ENCODE data around the gene NUDT7. TPM values are rescaled to one million over a fixed set of nuclear protein-coding genes. Genes with fewer than 3 reads are reported as not detected.

NUDT7 gene
- total RNA-seq, 1 experiment from 2014 or later = 6.7 TPM

DNA sequence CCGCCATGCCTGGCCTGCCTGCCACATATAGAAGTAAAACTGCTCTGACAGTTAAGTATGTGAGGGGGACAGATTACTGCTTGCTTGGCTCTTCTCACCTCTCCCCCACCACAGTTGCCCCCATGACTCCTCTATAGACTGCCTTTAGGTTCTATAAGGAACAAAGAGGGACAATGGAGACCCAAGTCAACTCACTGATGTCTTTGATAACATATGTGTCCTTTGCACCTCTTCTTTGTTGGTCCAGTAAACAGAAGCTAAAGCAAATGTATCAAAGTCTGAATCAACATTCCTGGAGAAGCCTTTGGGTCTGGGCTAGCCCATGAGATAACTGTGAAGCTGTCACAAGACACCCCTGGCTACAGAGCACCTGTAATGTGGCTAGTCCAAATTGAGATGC is 27.1 kb downstream of the NUDT7 start:
- Mint-ChIP-seq H3K27me3 (ENCODE audit: insufficient read depth, unreplicated experiment) (peaks cover 44% of the 10 kb centered on the region), H3K4me3 (ENCODE audit: unreplicated experiment) (no peak overlapping the region), H3K4me1 (ENCODE audit: insufficient read depth, unreplicated experiment) (no peaks in the 10 kb centered on the region), H3K9me3 (ENCODE audit: unreplicated experiment) (no peaks in the 10 kb centered on the region), H3K27ac (ENCODE audit: low read depth, unreplicated experiment) (no peak overlapping the region), H3K36me3 (ENCODE audit: insufficient read depth, unreplicated experiment) (no peaks in the 10 kb centered on the region)
- intact Hi-C loops (cut with micrococcal nuclease) = no loop called here
- ChIA-PET POLR2A (no interaction called here), CTCF (interaction anchor here (0.6 kb wide), 1 partner anchor 36 kb away, joined by 3 read pairs; no protein-coding TSS in a partner anchor)
- TF ChIP-seq, protein P1, sequence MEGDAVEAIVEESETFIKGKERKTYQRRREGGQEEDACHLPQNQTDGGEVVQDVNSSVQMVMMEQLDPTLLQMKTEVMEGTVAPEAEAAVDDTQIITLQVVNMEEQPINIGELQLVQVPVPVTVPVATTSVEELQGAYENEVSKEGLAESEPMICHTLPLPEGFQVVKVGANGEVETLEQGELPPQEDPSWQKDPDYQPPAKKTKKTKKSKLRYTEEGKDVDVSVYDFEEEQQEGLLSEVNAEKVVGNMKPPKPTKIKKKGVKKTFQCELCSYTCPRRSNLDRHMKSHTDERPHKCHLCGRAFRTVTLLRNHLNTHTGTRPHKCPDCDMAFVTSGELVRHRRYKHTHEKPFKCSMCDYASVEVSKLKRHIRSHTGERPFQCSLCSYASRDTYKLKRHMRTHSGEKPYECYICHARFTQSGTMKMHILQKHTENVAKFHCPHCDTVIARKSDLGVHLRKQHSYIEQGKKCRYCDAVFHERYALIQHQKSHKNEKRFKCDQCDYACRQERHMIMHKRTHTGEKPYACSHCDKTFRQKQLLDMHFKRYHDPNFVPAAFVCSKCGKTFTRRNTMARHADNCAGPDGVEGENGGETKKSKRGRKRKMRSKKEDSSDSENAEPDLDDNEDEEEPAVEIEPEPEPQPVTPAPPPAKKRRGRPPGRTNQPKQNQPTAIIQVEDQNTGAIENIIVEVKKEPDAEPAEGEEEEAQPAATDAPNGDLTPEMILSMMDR (IDR thresholded peaks at IDR 0.05; ENCODE audit: unreplicated experiment) = no peak
- DNase-seq (ENCODE audit: unreplicated experiment) = no peak
- no TSS peak for BruUV-seq (replicated peaks)

DNA sequence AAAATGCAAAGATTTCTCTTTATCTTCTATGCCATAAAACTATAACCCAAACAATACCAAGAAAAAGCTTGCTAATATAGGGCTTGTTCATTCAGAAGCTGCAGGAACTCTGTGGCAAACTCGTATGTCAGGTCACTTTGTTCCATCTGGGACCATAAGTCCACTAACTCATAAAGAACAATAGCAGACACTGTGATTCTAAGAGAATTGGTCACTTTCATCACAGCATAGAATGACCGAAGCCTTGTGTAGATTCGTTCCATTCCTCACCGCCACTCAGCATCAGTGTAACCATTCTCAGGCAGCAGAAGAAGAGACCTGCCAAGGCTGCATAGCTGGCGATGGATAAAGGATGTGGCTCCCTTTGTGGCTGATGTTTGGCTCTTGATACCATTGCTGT is 35.7 kb downstream of the NUDT7 start:
- DNase-seq (ENCODE audit: unreplicated experiment) = no peak
- H3K27me3 Mint-ChIP-seq (ENCODE audit: insufficient read depth, unreplicated experiment) = no peaks in the 10 kb centered on the region
- TF ChIP-seq, protein P1 (IDR thresholded peaks at IDR 0.05; ENCODE audit: unreplicated experiment) = no peak
- H3K27ac Mint-ChIP-seq (ENCODE audit: low read depth, unreplicated experiment) = no peak overlapping the region
- peaks cover 5% of the 10 kb centered on the region for H3K9me3 Mint-ChIP-seq (ENCODE audit: unreplicated experiment)
- H3K4me3 Mint-ChIP-seq (ENCODE audit: unreplicated experiment) = no peak overlapping the region
- H3K4me1 Mint-ChIP-seq (ENCODE audit: insufficient read depth, unreplicated experiment) = peaks cover 5% of the 10 kb centered on the region
- ChIA-PET CTCF (interaction anchor here (0.7 kb wide), 2 partner anchors 24 to 123 kb away, joined by 3 read pairs; no protein-coding TSS in a partner anchor), POLR2A (no interaction called here)
- H3K36me3 Mint-ChIP-seq (ENCODE audit: insufficient read depth, unreplicated experiment) = no peaks in the 10 kb centered on the region
- intact Hi-C loops (cut with micrococcal nuclease) = no loop called here
- BruUV-seq (replicated peaks) = no TSS peak

DNA sequence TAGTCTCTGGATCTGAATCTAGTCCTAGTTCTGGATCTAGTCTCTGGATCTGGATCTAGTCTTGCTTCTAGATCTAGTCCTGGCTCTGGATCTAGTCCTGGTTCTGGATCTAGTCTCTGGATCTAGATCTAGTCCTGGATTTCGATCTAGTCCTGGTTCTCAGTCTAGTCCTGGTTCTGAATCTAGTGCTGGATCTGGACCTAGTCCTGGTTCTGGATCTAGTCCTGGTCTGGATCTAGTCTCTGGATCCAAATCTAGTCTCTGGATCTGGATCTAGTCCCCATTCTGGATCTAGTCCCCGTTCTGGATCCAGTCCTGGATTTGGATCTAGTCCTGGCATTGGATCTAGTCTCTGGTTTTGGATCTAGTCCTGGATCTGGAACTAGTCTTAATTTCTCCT is 36.2 kb downstream of the NUDT7 start:
- Mint-ChIP-seq H3K4me1 (ENCODE audit: insufficient read depth, unreplicated experiment) (peaks cover 5% of the 10 kb centered on the region), H3K9me3 (ENCODE audit: unreplicated experiment) (peaks cover 5% of the 10 kb centered on the region), H3K27ac (ENCODE audit: low read depth, unreplicated experiment) (no peak overlapping the region), H3K27me3 (ENCODE audit: insufficient read depth, unreplicated experiment) (no peaks in the 10 kb centered on the region), H3K36me3 (ENCODE audit: insufficient read depth, unreplicated experiment) (no peaks in the 10 kb centered on the region), H3K4me3 (ENCODE audit: unreplicated experiment) (no peak overlapping the region)
- POLR2A ChIA-PET = no interaction called here
- TF ChIP-seq, protein P1 (IDR thresholded peaks at IDR 0.05; ENCODE audit: unreplicated experiment) = no peak
- intact Hi-C loops (cut with micrococcal nuclease) = no loop called here
- BruUV-seq (replicated peaks) = no TSS peak
- CTCF ChIA-PET = interaction anchor here (0.7 kb wide), 2 partner anchors 24 to 123 kb away, joined by 3 read pairs; no protein-coding TSS in a partner anchor
- DNase-seq (ENCODE audit: unreplicated experiment) = no peak

DNA sequence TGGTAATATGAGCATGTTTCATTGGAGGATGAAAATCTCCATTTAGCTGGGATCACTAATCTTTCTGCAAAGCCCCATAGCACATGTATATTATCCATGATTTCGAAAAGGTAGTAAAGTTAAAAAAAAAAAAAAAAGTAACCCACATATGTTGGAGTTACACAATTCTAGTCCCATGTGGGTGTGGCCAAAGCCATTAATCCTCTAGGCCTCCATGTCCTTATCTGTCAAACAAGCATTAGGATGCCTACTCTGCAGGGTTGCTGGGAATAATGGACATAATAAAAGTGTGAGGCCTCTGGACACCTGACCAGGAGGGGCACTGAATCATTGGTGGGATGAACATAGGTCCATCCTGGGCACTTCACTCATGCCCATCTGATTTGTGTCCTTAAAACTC is 36.9 kb downstream of the NUDT7 start:
- DNase-seq (ENCODE audit: unreplicated experiment) = no peak
- Mint-ChIP-seq H3K36me3 (ENCODE audit: insufficient read depth, unreplicated experiment) (no peaks in the 10 kb centered on the region), H3K27ac (ENCODE audit: low read depth, unreplicated experiment) (no peak overlapping the region), H3K4me1 (ENCODE audit: insufficient read depth, unreplicated experiment) (peaks cover 10% of the 10 kb centered on the region), H3K27me3 (ENCODE audit: insufficient read depth, unreplicated experiment) (no peaks in the 10 kb centered on the region), H3K4me3 (ENCODE audit: unreplicated experiment) (no peak overlapping the region), H3K9me3 (ENCODE audit: unreplicated experiment) (peaks cover 5% of the 10 kb centered on the region)
- no TSS peak for BruUV-seq (replicated peaks)
- POLR2A ChIA-PET = no interaction called here
- intact Hi-C loops (cut with micrococcal nuclease) = no loop called here
- TF ChIP-seq, protein P1 (IDR thresholded peaks at IDR 0.05; ENCODE audit: unreplicated experiment) = no peak
- CTCF ChIA-PET = no interaction called here
